GM10266 (cell line): Measurements from ENCODE around the gene SGMS1.

Source experiments
- DNase-seq: peaks from one replicate; pipeline ENCODE4 v3.0.0; 2012; ENCODE audit errors: extremely low spot score
- CTCF ChIP-seq: IDR thresholded peaks from 2 replicates; pipeline ENCODE4 v1.5.1; 2012; ENCODE audit warnings: mild to moderate bottlenecking, low read depth; ENCODE audit not compliant: control insufficient read depth, insufficient read depth; ENCODE audit errors: missing control alignments

SGMS1 gene

GRCh38 chr10:50349554-50349953, 274.2 kb downstream of the SGMS1 start:
- no peak for TF ChIP-seq CTCF
- no peak for DNase-seq

- DNase-seq, result peak; percentile 62
- no peak for TF ChIP-seq CTCF
These were observed 276.4 kb downstream of the SGMS1 start for GRCh38 chr10:50347394-50347802.

GRCh38 chr10:50346942-50347341, 276.8 kb downstream of the SGMS1 start:
- no peak for DNase-seq
- TF ChIP-seq CTCF, result no peak

- DNase-seq, result no peak
- no peak for TF ChIP-seq CTCF
These were observed 278.2 kb downstream of the SGMS1 start for GRCh38 chr10:50345545-50345944.

- DNase-seq, result no peak
- TF ChIP-seq CTCF, result no peak
These were observed 279.9 kb downstream of the SGMS1 start for GRCh38 chr10:50343702-50344331.

- TF ChIP-seq CTCF, result no peak
- DNase-seq, result no peak
These were observed 281.8 kb downstream of the SGMS1 start for GRCh38 chr10:50341987-50342386.

GRCh38 chr10:50336140-50336539, 287.6 kb downstream of the SGMS1 start:
- DNase-seq, result no peak
- no peak for TF ChIP-seq CTCF
